ENCODE results near the gene SRC.
"Not testable (repeated sequence)": the region's sequence is repeated elsewhere in the genome, so short reads cannot be mapped to it uniquely, and the experiment has no call there.

The SRC gene

GRCh38 chr20:37359836-37360235, 13.9 kb downstream of the SRC start:
- no peak for FAIRE-seq
- DNase-seq (ENCODE audit: extremely low spot score, insufficient read length, low read depth) = no peak

GRCh38 chr20:37360391-37361115, 14.6 kb downstream of the SRC start:
- no peak for FAIRE-seq
- DNase-seq (ENCODE audit: extremely low spot score, insufficient read length, low read depth) = no peak

- no peak for DNase-seq (ENCODE audit: extremely low spot score, insufficient read length, low read depth)
- no peak for FAIRE-seq
These were observed 15.4 kb downstream of the SRC start for GRCh38 chr20:37361336-37361735.

GRCh38 chr20:37362231-37362792, 16.4 kb downstream of the SRC start:
- FAIRE-seq = no peak
- no peak for DNase-seq (ENCODE audit: extremely low spot score, insufficient read length, low read depth)

GRCh38 chr20:37362821-37363220, 16.9 kb downstream of the SRC start:
- DNase-seq (ENCODE audit: extremely low spot score, insufficient read length, low read depth) (no peak), FAIRE-seq (no peak)

- no peak for FAIRE-seq
- DNase-seq (ENCODE audit: extremely low spot score, insufficient read length, low read depth) = no peak
These were observed 17.5 kb downstream of the SRC start for GRCh38 chr20:37363221-37364012.

- FAIRE-seq (no peak), DNase-seq (ENCODE audit: extremely low spot score, insufficient read length, low read depth) (no peak)
These were observed 18.3 kb downstream of the SRC start for GRCh38 chr20:37364013-37364926.

- FAIRE-seq = no peak
These were observed 19.0 kb downstream of the SRC start for GRCh38 chr20:37364927-37365272.

GRCh38 chr20:37365760-37366638, 20.1 kb downstream of the SRC start:
- DNase-seq (ENCODE audit: extremely low spot score, insufficient read length, low read depth) = no peak
- peak; percentile 95 for FAIRE-seq

More at GRCh38 chr20:37364927-37365272, 19.0 kb downstream of the SRC start:
- no peak for DNase-seq (ENCODE audit: extremely low spot score, insufficient read length, low read depth)

- FAIRE-seq (no peak), DNase-seq (ENCODE audit: extremely low spot score, insufficient read length, low read depth) (no peak)
These were observed 20.8 kb downstream of the SRC start for GRCh38 chr20:37366743-37367142.

GRCh38 chr20:37369846-37370245, 23.9 kb downstream of the SRC start:
- DNase-seq (ENCODE audit: extremely low spot score, insufficient read length, low read depth) (no peak), FAIRE-seq (no peak)

- FAIRE-seq; DNase-seq (ENCODE audit: extremely low spot score, insufficient read length, low read depth): not testable (repeated sequence)
These were observed 25.9 kb downstream of the SRC start for GRCh38 chr20:37371845-37372244.

GRCh38 chr20:37372441-37372840, 26.5 kb downstream of the SRC start:
- FAIRE-seq (no peak), DNase-seq (ENCODE audit: extremely low spot score, insufficient read length, low read depth) (no peak)

- no peak for FAIRE-seq
These were observed 27.2 kb downstream of the SRC start for GRCh38 chr20:37373020-37373598.

GRCh38 chr20:37375227-37375626, 29.3 kb downstream of the SRC start:
- FAIRE-seq = peak; percentile 82
- no peak for DNase-seq (ENCODE audit: extremely low spot score, insufficient read length, low read depth)

More at GRCh38 chr20:37373020-37373598, 27.2 kb downstream of the SRC start:
- no peak for DNase-seq (ENCODE audit: extremely low spot score, insufficient read length, low read depth)

GRCh38 chr20:37376324-37376723, 30.4 kb downstream of the SRC start:
- no peak for DNase-seq (ENCODE audit: extremely low spot score, insufficient read length, low read depth)
- no peak for FAIRE-seq

GRCh38 chr20:37376791-37377190, 30.9 kb downstream of the SRC start:
- no peak for FAIRE-seq

GRCh38 chr20:37377346-37378081, 31.6 kb downstream of the SRC start:
- peak; percentile 76 for FAIRE-seq
- DNase-seq (ENCODE audit: extremely low spot score, insufficient read length, low read depth) = no peak

More at GRCh38 chr20:37376791-37377190, 30.9 kb downstream of the SRC start:
- no peak for DNase-seq (ENCODE audit: extremely low spot score, insufficient read length, low read depth)

Measured in GM18507 (cell line).